ENCODE data around the gene SHE. TPM values are rescaled to one million over a fixed set of nuclear protein-coding genes. Genes with fewer than 3 reads are reported as not detected.

Gene SHE
- polyA plus RNA-seq (2013, experiment 1 of 2): 8.4 TPM
- 6.5 TPM for polyA plus RNA-seq (2013, experiment 2 of 2)

- Histone ChIP-seq H3K36me3 (ENCODE audit: control insufficient read depth, insufficient read depth, low read length) (no peaks in the 10 kb centered on the region), H3K27ac (ENCODE audit: low read depth, low read length, severe bottlenecking) (no peak within 1 kb of the TSS), H3K4me1 (ENCODE audit: control insufficient read depth, insufficient read depth, low read length, poor library complexity, severe bottlenecking) (peaks cover 4% of the 10 kb centered on the region), H3K9me3 (ENCODE audit: control insufficient read depth, low read length) (peaks cover 5% of the 10 kb centered on the region), H3K4me3 (ENCODE audit: extremely low read depth, insufficient read depth, low read length, poor library complexity, severe bottlenecking) (peak within 1 kb of the TSS; percentile 41)
- WGBS, 2 experiments (ENCODE audit: insufficient coverage in 2 of 2): 4 to 7% methylated on average over 39 to 77 of the region's 90 CpGs
Observed at GRCh38 chr1:154502066-154502743, at the start of gene SHE, which contains the start of gene TDRD10. Gene SHE (minus strand): TSS chr1:154502412. CDS start chr1:154502026, 386 bp downstream. Gene TDRD10 (plus strand): TSS chr1:154502219. CDS start chr1:154506904, 4,685 bp downstream.

DNA sequence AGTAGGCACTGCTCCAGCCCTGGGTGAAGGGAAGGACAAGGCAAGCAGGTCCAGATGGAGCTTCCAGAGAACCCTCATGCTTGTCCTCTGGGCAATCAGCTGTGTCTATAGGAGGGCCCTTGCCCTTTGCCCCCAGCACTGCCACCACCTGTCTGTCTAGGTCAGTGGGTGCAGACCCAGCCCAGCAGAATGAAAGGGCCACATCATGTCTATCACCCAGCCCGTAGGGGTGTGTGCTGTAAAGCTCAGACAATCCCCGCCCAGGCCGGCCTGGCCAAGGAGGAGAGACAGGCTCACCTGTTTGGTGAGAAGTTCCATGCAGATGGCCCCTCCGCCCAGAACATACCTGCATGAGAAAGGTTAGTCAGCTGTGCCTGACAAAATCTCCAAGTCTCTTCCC is 49.3 kb upstream of the SHE start:
- WGBS, 2 experiments (ENCODE audit: insufficient coverage in 2 of 2): 91 to 97% methylated on average over 4 of the region's 4 CpGs
- Histone ChIP-seq H3K9me3 (ENCODE audit: control insufficient read depth, low read length) (no peaks in the 10 kb centered on the region), H3K27ac (ENCODE audit: low read depth, low read length, severe bottlenecking) (no peak overlapping the region), H3K36me3 (ENCODE audit: control insufficient read depth, insufficient read depth, low read length) (peaks cover 74% of the 10 kb centered on the region), H3K4me1 (ENCODE audit: control insufficient read depth, insufficient read depth, low read length, poor library complexity, severe bottlenecking) (peaks cover 7% of the 10 kb centered on the region), H3K4me3 (ENCODE audit: extremely low read depth, insufficient read depth, low read length, poor library complexity, severe bottlenecking) (no peak overlapping the region)

GRCh38 chr1:154550657-154551056 is 48.4 kb upstream of the SHE start:
- no peaks in the 10 kb centered on the region for H3K4me1 ChIP-seq (ENCODE audit: control insufficient read depth, insufficient read depth, low read length, poor library complexity, severe bottlenecking)
- peaks cover 70% of the 10 kb centered on the region for H3K36me3 ChIP-seq (ENCODE audit: control insufficient read depth, insufficient read depth, low read length)
- WGBS, 2 experiments (ENCODE audit: insufficient coverage in 2 of 2): 77 to 81% methylated on average over 5 to 6 of the region's 6 CpGs
- H3K9me3 ChIP-seq (ENCODE audit: control insufficient read depth, low read length): no peaks in the 10 kb centered on the region
- H3K27ac ChIP-seq (ENCODE audit: low read depth, low read length, severe bottlenecking): no peak overlapping the region
- H3K4me3 ChIP-seq (ENCODE audit: extremely low read depth, insufficient read depth, low read length, poor library complexity, severe bottlenecking): no peak overlapping the region

GRCh38 chr1:154550070-154550469 is 47.9 kb upstream of the SHE start:
- H3K4me3 ChIP-seq (ENCODE audit: extremely low read depth, insufficient read depth, low read length, poor library complexity, severe bottlenecking): no peak overlapping the region
- 92 to 93% methylated on average over 5 of the region's 5 CpGs for WGBS, 2 experiments (ENCODE audit: insufficient coverage in 2 of 2)
- H3K9me3 ChIP-seq (ENCODE audit: control insufficient read depth, low read length): no peaks in the 10 kb centered on the region
- no peak overlapping the region for H3K27ac ChIP-seq (ENCODE audit: low read depth, low read length, severe bottlenecking)
- H3K4me1 ChIP-seq (ENCODE audit: control insufficient read depth, insufficient read depth, low read length, poor library complexity, severe bottlenecking): no peaks in the 10 kb centered on the region
- peaks cover 64% of the 10 kb centered on the region for H3K36me3 ChIP-seq (ENCODE audit: control insufficient read depth, insufficient read depth, low read length)

DNA sequence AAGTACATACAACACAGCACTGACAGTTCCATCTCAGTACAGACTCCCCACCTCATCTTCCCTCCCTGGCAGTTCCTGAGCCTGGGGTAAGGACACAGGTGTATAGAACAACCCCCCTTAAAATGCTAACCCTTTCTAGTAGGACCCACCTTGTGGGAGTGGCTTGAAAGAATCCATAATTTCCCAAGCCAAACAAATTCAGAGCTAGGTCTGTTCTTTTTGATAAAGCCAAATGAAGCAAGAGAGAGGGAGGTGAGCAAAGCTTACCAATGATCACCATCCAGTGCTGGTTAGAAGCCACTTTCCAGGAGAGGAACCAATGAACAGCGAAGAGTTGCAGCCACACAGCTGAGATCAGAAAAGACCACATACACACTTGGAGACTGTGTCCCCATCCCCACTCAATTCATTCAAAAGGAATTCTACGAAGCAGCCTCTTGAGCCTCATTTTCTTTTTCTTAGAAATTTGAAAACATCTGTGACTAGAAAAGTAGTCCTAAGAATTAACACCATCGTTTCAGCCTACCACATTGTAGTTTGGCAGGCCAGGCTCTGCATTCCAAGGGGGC is 47.1 kb upstream of the SHE start:
- H3K4me3 ChIP-seq (ENCODE audit: extremely low read depth, insufficient read depth, low read length, poor library complexity, severe bottlenecking): no peak overlapping the region
- H3K9me3 ChIP-seq (ENCODE audit: control insufficient read depth, low read length): no peaks in the 10 kb centered on the region
- H3K36me3 ChIP-seq (ENCODE audit: control insufficient read depth, insufficient read depth, low read length): peaks cover 56% of the 10 kb centered on the region
- no peak overlapping the region for H3K27ac ChIP-seq (ENCODE audit: low read depth, low read length, severe bottlenecking)
- H3K4me1 ChIP-seq (ENCODE audit: control insufficient read depth, insufficient read depth, low read length, poor library complexity, severe bottlenecking): no peaks in the 10 kb centered on the region
- WGBS, 2 experiments (ENCODE audit: insufficient coverage in 2 of 2): 100% methylated on average over 1 to 3 of the region's 3 CpGs

DNA sequence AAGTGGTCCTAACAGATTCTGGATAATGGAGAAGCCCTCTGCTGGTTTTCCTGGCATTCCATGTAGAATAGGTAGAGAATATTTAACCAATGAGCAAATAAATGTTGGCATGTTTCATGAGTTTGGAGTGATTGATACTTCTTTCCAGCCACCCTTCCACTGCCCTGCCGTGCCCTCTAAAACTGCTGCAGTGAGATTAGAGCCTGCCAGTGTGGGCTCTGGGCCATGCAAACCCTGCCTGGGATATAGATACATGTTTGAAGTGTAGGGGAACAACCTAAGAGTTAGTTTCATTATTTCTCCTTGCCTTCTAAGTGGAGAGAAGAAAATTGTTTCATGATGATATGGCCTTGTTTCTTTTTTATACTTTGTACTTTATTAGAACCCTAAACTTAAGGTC is 45.8 kb upstream of the SHE start:
- no CpG with 5 or more reads among the region's 1 CpG for WGBS, 2 experiments (ENCODE audit: insufficient coverage in 2 of 2)
- H3K27ac ChIP-seq (ENCODE audit: low read depth, low read length, severe bottlenecking): no peak overlapping the region
- peaks cover 44% of the 10 kb centered on the region for H3K36me3 ChIP-seq (ENCODE audit: control insufficient read depth, insufficient read depth, low read length)
- H3K4me1 ChIP-seq (ENCODE audit: control insufficient read depth, insufficient read depth, low read length, poor library complexity, severe bottlenecking): no peaks in the 10 kb centered on the region
- no peaks in the 10 kb centered on the region for H3K9me3 ChIP-seq (ENCODE audit: control insufficient read depth, low read length)
- H3K4me3 ChIP-seq (ENCODE audit: extremely low read depth, insufficient read depth, low read length, poor library complexity, severe bottlenecking): no peak overlapping the region

DNA sequence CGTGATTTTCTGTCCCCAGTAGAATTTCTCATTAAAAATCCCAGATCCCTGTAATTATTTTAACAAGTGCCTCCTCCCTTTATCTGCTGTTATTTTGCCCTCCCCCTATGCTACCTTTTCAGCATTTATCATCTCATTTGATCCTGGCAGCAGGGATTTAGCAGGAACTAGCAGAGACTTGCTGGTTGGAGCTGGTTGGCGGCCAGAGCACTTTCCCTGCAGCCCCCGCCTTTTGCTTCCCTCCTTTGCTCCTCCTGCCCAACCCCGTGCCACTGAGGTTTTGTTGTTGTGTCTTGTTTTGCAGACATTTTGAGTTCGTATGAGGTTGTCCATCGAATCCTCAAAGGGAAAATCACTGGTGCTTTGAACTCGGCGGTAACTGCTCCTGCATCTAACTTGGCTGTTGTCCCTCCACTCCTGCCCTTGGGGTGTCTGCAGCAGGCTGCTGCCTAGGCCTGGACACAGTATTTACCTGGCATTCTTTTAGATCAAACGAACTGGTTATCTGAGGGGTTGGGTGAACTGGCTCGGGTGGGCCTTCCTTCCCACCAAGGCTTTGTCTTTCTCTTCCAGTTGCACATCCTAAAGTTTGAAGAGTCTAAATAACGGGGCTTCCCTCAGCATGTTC is 45.0 kb upstream of the SHE start:
- WGBS, 2 experiments (ENCODE audit: insufficient coverage in 2 of 2): 82 to 88% methylated on average over 8 to 9 of the region's 11 CpGs
- H3K4me1 ChIP-seq (ENCODE audit: control insufficient read depth, insufficient read depth, low read length, poor library complexity, severe bottlenecking): no peaks in the 10 kb centered on the region
- peaks cover 36% of the 10 kb centered on the region for H3K36me3 ChIP-seq (ENCODE audit: control insufficient read depth, insufficient read depth, low read length)
- no peak overlapping the region for H3K4me3 ChIP-seq (ENCODE audit: extremely low read depth, insufficient read depth, low read length, poor library complexity, severe bottlenecking)
- no peak overlapping the region for H3K27ac ChIP-seq (ENCODE audit: low read depth, low read length, severe bottlenecking)
- no peaks in the 10 kb centered on the region for H3K9me3 ChIP-seq (ENCODE audit: control insufficient read depth, low read length)

DNA sequence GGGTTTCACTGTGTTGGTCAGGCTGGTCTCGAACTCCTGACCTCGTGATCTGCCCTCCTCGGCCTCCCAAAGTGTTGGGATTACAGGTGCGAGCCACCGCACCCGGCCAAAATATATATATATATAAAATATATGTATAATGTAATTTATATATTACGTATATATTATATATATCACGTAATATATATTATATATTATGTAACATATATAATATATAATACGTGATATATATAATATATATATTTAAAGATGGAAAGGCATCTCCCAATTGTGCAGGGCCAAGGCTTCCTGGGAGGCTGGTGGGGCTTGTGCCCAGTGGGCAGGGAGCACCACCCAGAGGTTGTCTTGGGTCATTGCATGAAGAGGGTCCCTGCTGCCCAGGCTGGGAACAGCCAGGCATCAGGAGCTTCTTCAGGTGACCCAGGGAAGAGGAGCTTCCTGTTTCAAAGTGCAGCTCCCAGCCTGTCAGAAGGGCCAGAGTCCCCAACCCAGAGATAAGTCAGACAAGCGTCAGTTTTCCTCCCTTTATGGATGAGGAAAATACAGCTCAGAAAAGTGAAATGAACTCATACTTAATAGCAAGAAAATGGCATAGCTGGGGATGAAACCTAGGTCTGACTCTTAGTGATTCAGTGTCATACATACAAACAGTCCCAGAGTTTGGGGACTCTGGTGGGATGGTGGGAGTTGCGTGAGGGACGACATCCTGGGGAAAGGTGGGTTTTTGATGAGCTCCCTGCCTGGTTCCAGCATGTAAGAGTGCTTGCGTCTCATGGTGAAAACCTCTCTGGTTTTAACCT is 44.3 kb upstream of the SHE start:
- H3K4me3 ChIP-seq (ENCODE audit: extremely low read depth, insufficient read depth, low read length, poor library complexity, severe bottlenecking): no peak overlapping the region
- no peak overlapping the region for H3K27ac ChIP-seq (ENCODE audit: low read depth, low read length, severe bottlenecking)
- WGBS, 2 experiments (ENCODE audit: insufficient coverage in 2 of 2): 94 to 100% methylated on average over 2 to 3 of the region's 13 CpGs
- no peaks in the 10 kb centered on the region for H3K9me3 ChIP-seq (ENCODE audit: control insufficient read depth, low read length)
- H3K4me1 ChIP-seq (ENCODE audit: control insufficient read depth, insufficient read depth, low read length, poor library complexity, severe bottlenecking): no peaks in the 10 kb centered on the region
- peaks cover 28% of the 10 kb centered on the region for H3K36me3 ChIP-seq (ENCODE audit: control insufficient read depth, insufficient read depth, low read length)

DNA sequence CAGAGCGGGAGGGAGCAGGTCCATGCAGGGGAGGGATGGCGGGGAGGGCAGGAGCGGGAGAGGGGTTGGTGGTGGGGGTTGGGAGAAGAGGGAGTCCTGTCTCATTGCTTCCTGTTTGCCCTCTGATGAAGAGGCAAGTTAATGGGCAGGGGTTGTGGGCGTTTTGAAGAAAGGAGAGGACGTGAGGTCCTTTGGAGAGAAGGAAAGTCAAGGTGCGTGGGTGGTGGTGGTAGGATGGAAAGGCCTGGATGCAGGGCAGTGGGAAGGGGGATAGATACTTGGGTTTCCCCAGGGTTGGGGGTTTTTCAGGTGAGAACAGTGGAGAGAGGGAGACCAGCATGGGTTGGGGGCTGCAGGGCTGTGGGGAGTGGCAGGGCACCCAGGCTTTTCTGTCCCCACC is 39.0 kb upstream of the SHE start:
- Histone ChIP-seq H3K36me3 (ENCODE audit: control insufficient read depth, insufficient read depth, low read length) (no peaks in the 10 kb centered on the region), H3K4me3 (ENCODE audit: extremely low read depth, insufficient read depth, low read length, poor library complexity, severe bottlenecking) (no peak overlapping the region), H3K4me1 (ENCODE audit: control insufficient read depth, insufficient read depth, low read length, poor library complexity, severe bottlenecking) (no peaks in the 10 kb centered on the region), H3K9me3 (ENCODE audit: control insufficient read depth, low read length) (no peaks in the 10 kb centered on the region), H3K27ac (ENCODE audit: low read depth, low read length, severe bottlenecking) (no peak overlapping the region)
- 47 to 66% methylated on average over 4 to 6 of the region's 6 CpGs for WGBS, 2 experiments (ENCODE audit: insufficient coverage in 2 of 2)

Measured in mesodermal cell (in vitro differentiated cells).